Measurements from ENCODE around the gene ZNF148. TPM values are rescaled to one million over a fixed set of nuclear protein-coding genes. Genes with fewer than 3 reads are reported as not detected.

Gene ZNF148
- polyA plus RNA-seq, 1 experiment = 43.5 TPM

DNA sequence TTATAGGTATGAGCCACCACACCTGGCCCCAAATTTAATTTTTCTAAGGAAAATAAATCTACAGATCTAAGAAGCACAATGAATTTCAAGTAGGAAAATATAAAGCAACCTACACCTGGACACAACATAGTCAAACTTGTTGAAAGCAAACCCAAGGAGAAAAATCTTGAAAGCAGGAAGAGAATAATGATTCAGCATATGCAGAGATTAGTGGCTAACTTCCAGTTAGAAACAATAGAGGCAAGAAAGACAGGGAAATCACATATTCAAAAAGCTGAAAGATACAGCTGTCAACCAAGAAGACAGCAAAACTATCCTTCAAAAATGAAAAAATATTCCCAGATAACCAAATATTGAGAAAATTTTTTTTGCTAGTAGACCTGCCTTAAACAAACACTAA, 49.4 kb downstream of the ZNF148 start:
- ChIA-PET CTCF (no interaction called here), POLR2A (no interaction called here)

GRCh38 chr3:125324341-125324740, 50.8 kb downstream of the ZNF148 start:
- CTCF ChIA-PET = no interaction called here
- Histone ChIP-seq H3K4me3 (ENCODE audit: low read depth, low read length) (no peak overlapping the region), H3K9me3 (ENCODE audit: control insufficient read depth, insufficient read depth, low read length) (no peaks in the 10 kb centered on the region), H3K27ac (ENCODE audit: low read depth, low read length) (no peak overlapping the region), H3K27me3 (ENCODE audit: control insufficient read depth, insufficient read depth, low read length) (no peaks in the 10 kb centered on the region)
- TF ChIP-seq CTCF (IDR thresholded peaks at IDR 0.05; ENCODE audit: low read depth, low read length) = no peak
- DNase-seq (ENCODE audit: low read depth, low spot score) = no peak
- POLR2A ChIA-PET = no interaction called here

More for the DNA sequence above, 49.4 kb downstream of the ZNF148 start:
- no peak overlapping the region for H3K27ac ChIP-seq (ENCODE audit: low read depth, low read length)
- no peak overlapping the region for H3K4me3 ChIP-seq (ENCODE audit: low read depth, low read length)
- TF ChIP-seq CTCF (IDR thresholded peaks at IDR 0.05; ENCODE audit: low read depth, low read length) = no peak
- H3K9me3 ChIP-seq (ENCODE audit: control insufficient read depth, insufficient read depth, low read length) = no peaks in the 10 kb centered on the region
- H3K27me3 ChIP-seq (ENCODE audit: control insufficient read depth, insufficient read depth, low read length) = no peaks in the 10 kb centered on the region
- no peak for DNase-seq (ENCODE audit: low read depth, low spot score)

GRCh38 chr3:125322917-125323316, 52.2 kb downstream of the ZNF148 start:
- ChIA-PET POLR2A (no interaction called here), CTCF (no interaction called here)
- H3K27me3 ChIP-seq (ENCODE audit: control insufficient read depth, insufficient read depth, low read length) = no peaks in the 10 kb centered on the region
- no peak for DNase-seq (ENCODE audit: low read depth, low spot score)
- H3K27ac ChIP-seq (ENCODE audit: low read depth, low read length) = no peak overlapping the region
- no peak overlapping the region for H3K4me3 ChIP-seq (ENCODE audit: low read depth, low read length)
- no peak for TF ChIP-seq CTCF (IDR thresholded peaks at IDR 0.05; ENCODE audit: low read depth, low read length)
- no peaks in the 10 kb centered on the region for H3K9me3 ChIP-seq (ENCODE audit: control insufficient read depth, insufficient read depth, low read length)

GRCh38 chr3:125322166-125322565, 53.0 kb downstream of the ZNF148 start:
- no peaks in the 10 kb centered on the region for H3K27me3 ChIP-seq (ENCODE audit: control insufficient read depth, insufficient read depth, low read length)
- DNase-seq (ENCODE audit: low read depth, low spot score) = peak; percentile 34
- CTCF ChIA-PET = no interaction called here
- TF ChIP-seq CTCF (IDR thresholded peaks at IDR 0.05; ENCODE audit: low read depth, low read length) = no peak
- POLR2A ChIA-PET = interaction anchor here (0.6 kb wide), 1 partner anchor 20 kb away, joined by 3 read pairs; no protein-coding TSS in a partner anchor
- H3K9me3 ChIP-seq (ENCODE audit: control insufficient read depth, insufficient read depth, low read length) = no peaks in the 10 kb centered on the region
- H3K27ac ChIP-seq (ENCODE audit: low read depth, low read length) = no peak overlapping the region
- H3K4me3 ChIP-seq (ENCODE audit: low read depth, low read length) = no peak overlapping the region

DNA sequence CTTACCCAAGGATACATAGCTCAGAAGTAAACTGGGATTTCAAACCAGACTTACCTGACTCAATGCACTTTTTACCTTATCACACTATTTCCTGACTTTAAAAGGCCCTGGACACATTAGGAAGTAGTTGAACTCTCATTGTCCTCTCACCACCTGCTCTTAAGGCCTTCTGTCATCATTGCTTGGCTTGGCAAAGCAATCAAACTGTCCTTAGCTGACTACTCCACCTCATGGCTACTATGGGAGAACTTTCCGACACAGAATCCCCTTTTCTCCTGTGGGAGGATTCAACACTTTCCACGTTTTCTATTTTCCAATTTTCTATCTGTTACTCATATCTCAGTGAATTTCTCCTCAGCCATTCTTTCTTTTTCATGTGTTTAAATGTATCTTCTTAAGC, 55.4 kb downstream of the ZNF148 start:
- ChIA-PET CTCF (no interaction called here), POLR2A (no interaction called here)
- Histone ChIP-seq H3K4me3 (ENCODE audit: low read depth, low read length) (no peak overlapping the region), H3K9me3 (ENCODE audit: control insufficient read depth, insufficient read depth, low read length) (no peaks in the 10 kb centered on the region), H3K27me3 (ENCODE audit: control insufficient read depth, insufficient read depth, low read length) (no peaks in the 10 kb centered on the region), H3K27ac (ENCODE audit: low read depth, low read length) (no peak overlapping the region)
- DNase-seq (ENCODE audit: low read depth, low spot score) = no peak
- no peak for TF ChIP-seq CTCF (IDR thresholded peaks at IDR 0.05; ENCODE audit: low read depth, low read length)

Data from AG04450 (cell line).